Measurements from ENCODE around the gene COASY. TPM values are rescaled to one million over a fixed set of nuclear protein-coding genes. Genes with fewer than 3 reads are reported as not detected.

Gene COASY
- total RNA-seq, 2 experiments from 2014 or later: 42.9 to 123 TPM

DNA sequence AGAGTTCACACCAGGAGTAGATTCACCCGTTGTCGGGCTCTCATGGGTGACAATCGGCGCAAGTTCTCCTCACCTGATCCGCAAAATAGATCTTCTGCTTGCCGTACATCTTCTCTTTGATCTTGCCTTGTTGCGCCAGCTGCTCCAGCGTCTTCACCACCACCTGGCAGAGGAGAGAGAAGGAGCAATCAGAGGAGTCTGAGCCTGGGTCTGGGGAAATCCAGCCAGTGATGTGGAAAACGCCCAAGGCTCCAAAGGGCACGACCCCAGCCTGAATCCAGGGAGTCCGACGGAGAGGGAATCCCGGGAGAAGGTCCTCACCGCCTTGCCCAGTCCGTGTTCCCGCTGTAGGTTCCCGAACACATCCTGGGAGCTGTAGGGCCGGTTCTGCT, 15.2 kb downstream of the COASY start:
- BruUV-seq (replicated peaks): no TSS peak
- CTCF ChIA-PET (ENCODE audit: unreplicated experiment): interaction anchor here (1.5 to 2.3 kb wide), 2 partner anchors 10 to 104 kb away, joined by 8 to 9 read pairs; partner anchors contain the start of genes CCR10 and MLX
- H3K9me2 ChIP-seq (ENCODE audit: insufficient read depth, low read length): no peaks in the 10 kb centered on the region
- H3K36me3 ChIP-seq (ENCODE audit: insufficient read depth, low read length): peaks cover 78% of the 10 kb centered on the region
- POLR2A ChIA-PET: interaction anchor here (0.9 to 2.8 kb wide), 6 partner anchors 11 to 162 kb away, joined by 4 to 12 read pairs (median 6); partner anchors contain the start of genes RETREG3 and TUBG1
- H3K4me1 ChIP-seq (ENCODE audit: insufficient read depth, low read length, poor library complexity, severe bottlenecking): peaks cover 48% of the 10 kb centered on the region
- no peaks in the 10 kb centered on the region for H3K9me3 ChIP-seq (ENCODE audit: low read length)
- H3K4me2 ChIP-seq (ENCODE audit: low read length): peak overlapping the region; percentile 97
- peak; percentile 39 for DNase-seq (ENCODE audit: low spot score)
- H4K20me1 ChIP-seq (ENCODE audit: insufficient read depth, low read length): peaks cover 4% of the 10 kb centered on the region; the same call in 1 of the 2 replicates
- no peak for TF ChIP-seq EZH2phosphoT487 (IDR thresholded peaks at IDR 0.05; ENCODE audit: borderline replicate concordance, low read depth, low read length)
- TF ChIP-seq, protein P1, sequence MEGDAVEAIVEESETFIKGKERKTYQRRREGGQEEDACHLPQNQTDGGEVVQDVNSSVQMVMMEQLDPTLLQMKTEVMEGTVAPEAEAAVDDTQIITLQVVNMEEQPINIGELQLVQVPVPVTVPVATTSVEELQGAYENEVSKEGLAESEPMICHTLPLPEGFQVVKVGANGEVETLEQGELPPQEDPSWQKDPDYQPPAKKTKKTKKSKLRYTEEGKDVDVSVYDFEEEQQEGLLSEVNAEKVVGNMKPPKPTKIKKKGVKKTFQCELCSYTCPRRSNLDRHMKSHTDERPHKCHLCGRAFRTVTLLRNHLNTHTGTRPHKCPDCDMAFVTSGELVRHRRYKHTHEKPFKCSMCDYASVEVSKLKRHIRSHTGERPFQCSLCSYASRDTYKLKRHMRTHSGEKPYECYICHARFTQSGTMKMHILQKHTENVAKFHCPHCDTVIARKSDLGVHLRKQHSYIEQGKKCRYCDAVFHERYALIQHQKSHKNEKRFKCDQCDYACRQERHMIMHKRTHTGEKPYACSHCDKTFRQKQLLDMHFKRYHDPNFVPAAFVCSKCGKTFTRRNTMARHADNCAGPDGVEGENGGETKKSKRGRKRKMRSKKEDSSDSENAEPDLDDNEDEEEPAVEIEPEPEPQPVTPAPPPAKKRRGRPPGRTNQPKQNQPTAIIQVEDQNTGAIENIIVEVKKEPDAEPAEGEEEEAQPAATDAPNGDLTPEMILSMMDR (conservative IDR thresholded peaks at IDR 0.05; ENCODE audit: low read length): no peak
- H3K4me3 ChIP-seq (ENCODE audit: low read depth, low read length, poor library complexity, severe bottlenecking): peak overlapping the region; percentile 84
- intact Hi-C loops (cut with micrococcal nuclease; ENCODE audit: unreplicated experiment): loop anchor here (2.0 to 10.0 kb wide), 2 partner anchors 28 to 248 kb away; partner anchors contain the start of gene BECN1
- H2AFZ ChIP-seq (ENCODE audit: low read length): peak overlapping the region; percentile 10; the same call in 1 of the 2 replicates
- H3K27ac ChIP-seq (ENCODE audit: low read depth, low read length, poor library complexity, severe bottlenecking): peak overlapping the region; percentile 93
- H3K79me2 ChIP-seq (ENCODE audit: insufficient read depth, low read depth, low read length): peaks cover 21% of the 10 kb centered on the region

- peaks cover 78% of the 10 kb centered on the region for H3K36me3 ChIP-seq (ENCODE audit: insufficient read depth, low read length)
- no peaks in the 10 kb centered on the region for H3K9me2 ChIP-seq (ENCODE audit: insufficient read depth, low read length)
- H3K27ac ChIP-seq (ENCODE audit: low read depth, low read length, poor library complexity, severe bottlenecking): peak within 1 kb of the TSS; percentile 93
- intact Hi-C loops (cut with micrococcal nuclease; ENCODE audit: unreplicated experiment): loop anchor here (1.0 to 10.0 kb wide), 7 partner anchors 29 to 247 kb away; partner anchors contain the start of gene BECN1
- TF ChIP-seq, protein P1 (conservative IDR thresholded peaks at IDR 0.05; ENCODE audit: low read length): peak; percentile 60; the same call in 1 of the 2 replicates
- no peak for TF ChIP-seq EZH2phosphoT487 (IDR thresholded peaks at IDR 0.05; ENCODE audit: borderline replicate concordance, low read depth, low read length)
- peak within 1 kb of the TSS; percentile 84 for H3K4me3 ChIP-seq (ENCODE audit: low read depth, low read length, poor library complexity, severe bottlenecking)
- H2AFZ ChIP-seq (ENCODE audit: low read length): peak within 1 kb of the TSS; percentile 22; the same call in 1 of the 2 replicates
- TSS peak; percentile 86 for BruUV-seq (replicated peaks)
- H3K4me2 ChIP-seq (ENCODE audit: low read length): peak within 1 kb of the TSS; percentile 97
- H3K9me3 ChIP-seq (ENCODE audit: low read length): no peaks in the 10 kb centered on the region
- ChIA-PET CTCF (ENCODE audit: unreplicated experiment) (interaction anchor here (1.1 to 2.3 kb wide), 9 partner anchors 9 to 186 kb away, joined by 5 to 19 read pairs (median 8); partner anchors contain the start of genes CCR10, MLX, PLEKHH3 and RETREG3), POLR2A (interaction anchor here (0.5 to 2.8 kb wide), 17 partner anchors 10 to 333 kb away, joined by 3 to 12 read pairs (median 5); partner anchors contain the start of genes PLEKHH3, RETREG3, TUBG1 and VPS25)
- peaks cover 21% of the 10 kb centered on the region for H3K79me2 ChIP-seq (ENCODE audit: insufficient read depth, low read depth, low read length)
- H3K4me1 ChIP-seq (ENCODE audit: insufficient read depth, low read length, poor library complexity, severe bottlenecking): peaks cover 48% of the 10 kb centered on the region
- DNase-seq (ENCODE audit: low spot score): peak; percentile 95
- peaks cover 4% of the 10 kb centered on the region; the same call in 1 of the 2 replicates for H4K20me1 ChIP-seq (ENCODE audit: insufficient read depth, low read length)
Observed at GRCh38 chr17:42577532-42578281, 15.8 kb downstream of the COASY start, which contains the start of gene PSMC3IP. PSMC3IP (minus strand) TSS chr17:42577729; CDS start chr17:42577686, 43 bp downstream.
